HepG2 (cell line): ENCODE results near the gene CXCR2. TPM values are rescaled to one million over a fixed set of nuclear protein-coding genes. Genes with fewer than 3 reads are reported as not detected.

Experiments
- ATAC-seq: fragments of 200-7000 bp; cut with Tn5 transposase; 3 replicates; pipeline ENCODE4 v1.9.1; 2020; ENCODE audit warnings: mild to moderate bottlenecking, moderate library complexity
- BruUV-seq: library from RNA; stranded (reverse); fragments of 400-500 nt; replicated peaks from 2 replicates; lab custom pipeline; 2021; lab: Mats Ljungman, UMichigan
- CTCF ChIA-PET: fragments of 300-600 bp; formaldehyde crosslinking; extraction: SDS; loops from one replicate; lab custom pipeline; 2021; ENCODE audit warnings: low total read pairs, inconsistent platforms, low intra/inter-chr PET ratio; lab: Yijun Ruan, JAX
- POLR2A ChIA-PET: fragments of 350-600 bp; sonication (Branson Sonifier 250); formaldehyde crosslinking; loops from one replicate; lab custom pipeline; 2020; ENCODE audit warnings: antibody characterized with exemption, inconsistent platforms; lab: Yijun Ruan, JAX
- DNase-seq: peaks from one replicate; pipeline ENCODE4 v3.0.0-alpha.2; 2015; ENCODE audit warnings: low spot score
- FAIRE-seq: peaks from 3 replicates; lab custom pipeline; 2011; peaks lifted over from hg19 to GRCh38; lab: Jason Lieb, UNC
- H2AFZ ChIP-seq: one replicate; pipeline ENCODE4 v1.6.1; 2011; ENCODE audit warnings: low read length, inconsistent platforms
- H3K27ac ChIP-seq: fragments of 300-600 bp; 3 replicates; pipeline ENCODE4 v1.8.0; 2011; ENCODE audit warnings: mixed run types, mild to moderate bottlenecking, mixed read lengths, low read length, inconsistent platforms; ENCODE audit not compliant: insufficient read depth; ENCODE audit errors: extremely low read length
- H3K27me3 ChIP-seq, 2 experiments: fragments of 200-600 bp in 1 of 2; 2 replicates in 1 of 2; 3 replicates in 1 of 2; pipeline versions ENCODE4 v1.6.0 to v1.8.0; 2011; ENCODE audit warnings: low read length in 2 of 2, mild to moderate bottlenecking in 2 of 2, moderate library complexity in 2 of 2, inconsistent platforms in 1 of 2; ENCODE audit not compliant: insufficient read depth in 2 of 2, control insufficient read depth in 1 of 2
- H3K36me3 ChIP-seq, 2 experiments: fragments of 200-600 bp in 1 of 2; replicated peaks in 1 of 2; 2 replicates in 1 of 2; 3 replicates in 1 of 2; pipeline versions ENCODE4 v1.5.1 to v1.8.0; 2011; ENCODE audit warnings: low read length in 2 of 2, inconsistent platforms in 1 of 2; ENCODE audit not compliant: insufficient read depth in 2 of 2, control insufficient read depth in 1 of 2
- H3K4me1 ChIP-seq: 2 replicates; pipeline ENCODE4 v1.5.1; 2012; ENCODE audit warnings: low read length, inconsistent platforms; ENCODE audit not compliant: insufficient read depth
- H3K4me2 ChIP-seq: 2 replicates; pipeline ENCODE4 v1.6.0; 2011; ENCODE audit warnings: low read depth, low read length, inconsistent platforms
- H3K4me3 ChIP-seq, 3 experiments: fragments of 200-600 bp in 1 of 3; sonication (generic), shearing (Covaris generic) in 1 of 3; replicated peaks in 1 of 3; 2 replicates each; pipeline ENCODE4 v1.5.1; 2011 to 2016; ENCODE audit warnings: low read length in 3 of 3, inconsistent platforms in 2 of 3, low read depth in 2 of 3, mild to moderate bottlenecking in 2 of 3, control low read depth in 1 of 3, mixed read lengths in 1 of 3; ENCODE audit not compliant: insufficient read depth in 1 of 3
- H3K79me2 ChIP-seq: one replicate; pipeline ENCODE4 v1.6.1; 2011; ENCODE audit warnings: low read length, inconsistent platforms; ENCODE audit not compliant: insufficient read depth
- H3K9ac ChIP-seq: 2 replicates; pipeline ENCODE4 v1.6.0; 2011; ENCODE audit warnings: mild to moderate bottlenecking, low read depth, low read length, inconsistent platforms; ENCODE audit not compliant: insufficient read depth
- H3K9me3 ChIP-seq: 2 replicates; pipeline ENCODE4 v1.5.1; 2012; ENCODE audit warnings: mild to moderate bottlenecking, low read length
- H4K20me1 ChIP-seq: 2 replicates; pipeline ENCODE4 v1.6.0; 2011; ENCODE audit warnings: inconsistent platforms, mild to moderate bottlenecking, low read length, moderate library complexity; ENCODE audit not compliant: insufficient read depth
- DMTF1 ChIP-seq: sonication (generic); formaldehyde crosslinking; IDR thresholded peaks from 2 replicates; pipeline ENCODE4 v1.4.0; 2020; ENCODE audit warnings: mild to moderate bottlenecking, missing genetic modification reagents
- IRF9 ChIP-seq: sonication (generic); formaldehyde crosslinking; IDR thresholded peaks from 2 replicates; pipeline ENCODE4 v1.8.0; 2022; ENCODE audit warnings: missing genetic modification reagents, mild to moderate bottlenecking, borderline replicate concordance
- KLF16 ChIP-seq, 2 experiments: sonication (generic) in 1 of 2; formaldehyde crosslinking in 1 of 2; IDR thresholded peaks; 2 replicates each; pipeline versions ENCODE4 v1.6.1 to v1.8.0; 2016 to 2023; ENCODE audit warnings: missing genetic modification reagents in 2 of 2, missing compliant biosample characterization in 1 of 2
- STAG1 ChIP-seq: sonication (generic); formaldehyde crosslinking; IDR thresholded peaks from 2 replicates; pipeline ENCODE4 v1.4.0; 2020; ENCODE audit warnings: missing genetic modification reagents
- TAF15 ChIP-seq: fragments of 200-400 bp; formaldehyde crosslinking; IDR thresholded peaks from one replicate; pipeline ENCODE4 v1.6.1; 2018; ENCODE audit warnings: mild to moderate bottlenecking, low read depth, low read length; ENCODE audit not compliant: poor library complexity, severe bottlenecking
- ZFP36L1 ChIP-seq: sonication (generic); formaldehyde crosslinking; IDR thresholded peaks from 2 replicates; pipeline ENCODE4 v1.8.0; 2022; ENCODE audit warnings: mild to moderate bottlenecking, missing genetic modification reagents, moderate library complexity
- ZGPAT ChIP-seq: IDR thresholded peaks from 2 replicates; pipeline ENCODE4 v1.6.1; 2016; ENCODE audit warnings: mild to moderate bottlenecking
- ZNF24 ChIP-seq: fragments of 450-650 bp; IDR thresholded peaks from 2 replicates; pipeline ENCODE4 v1.6.1; 2017; ENCODE audit warnings: antibody characterized with exemption, mild to moderate bottlenecking
- ZNF550 ChIP-seq: sonication (generic); formaldehyde crosslinking; IDR thresholded peaks from 2 replicates; pipeline ENCODE4 v1.4.0; 2020; ENCODE audit warnings: mild to moderate bottlenecking, missing genetic modification reagents, borderline replicate concordance
- ZSCAN25 ChIP-seq: sonication (generic); formaldehyde crosslinking; IDR thresholded peaks from 2 replicates; pipeline ENCODE4 v1.8.0; 2022; ENCODE audit warnings: mild to moderate bottlenecking, missing genetic modification reagents
- ZSCAN9 ChIP-seq: IDR thresholded peaks from 2 replicates; pipeline ENCODE4 v1.6.1; 2016; ENCODE audit warnings: borderline replicate concordance
- WGBS: methylation state at CpG from one replicate; pipeline ENCODE4 v1.1.6; 2017; ENCODE audit warnings: low lambda C conversion rate; 5-methylcytosine and 5-hydroxymethylcytosine counted together
- in situ Hi-C: cut with HindIII; loops from 2 replicates; pipeline ENCODE4 v1.10.0; 2017; ENCODE audit warnings: low pct_unique_long_range_greater_than_20kb; ENCODE audit not compliant: extremely low pct_ligation_motif_present
- intact Hi-C: fragments of 100-400 bp; cut with micrococcal nuclease; formaldehyde crosslinking; loops from one replicate; pipeline ENCODE4 v1.10.0; 2022; ENCODE audit not compliant: unreplicated experiment
- polyA plus RNA-seq, 8 experiments: library from polyadenylated mRNA; depleted of rRNA in 3 of 8; stranded (reverse) in 7 of 8; unstranded in 1 of 8; fragments of >200 nt; fragmentation: Illumina TruSeq in 4 of 8; extraction: Trizol in 4 of 8; gene quantifications; 2 replicates each; pipeline versions ENCODE4 v1.2.1 to v1.2.3, GENCODE V29; 2011 to 2016; ENCODE audit warnings: low read depth in 4 of 8, missing spikeins in 1 of 8, mixed read lengths in 1 of 8; ENCODE audit not compliant: insufficient read depth in 1 of 8
- total RNA-seq, 5 experiments: library from RNA; depleted of rRNA; stranded (reverse); fragments of >200 nt; fragmentation: Illumina TruSeq; extraction: Trizol; gene quantifications; 2 replicates each; pipeline ENCODE4 v1.2.3, GENCODE V29; 2016; ENCODE audit warnings: low read depth in 1 of 5
- TF ChIP-seq, protein P1 (sequence below), 2 experiments: fragments of 450-650 bp in 1 of 2; sonication (generic) in 1 of 2; formaldehyde crosslinking; IDR thresholded peaks; 2 replicates each; pipeline versions ENCODE4 v1.5.0 to v1.8.0; 2020 to 2022; ENCODE audit warnings: mild to moderate bottlenecking in 1 of 2, missing genetic modification reagents in 1 of 2

CXCR2 gene
- total and polyA plus RNA-seq, 2 of the 13 experiments (the other 11 are each of a cell fraction or from before 2014, with no cell fraction given): not detected

DNA sequence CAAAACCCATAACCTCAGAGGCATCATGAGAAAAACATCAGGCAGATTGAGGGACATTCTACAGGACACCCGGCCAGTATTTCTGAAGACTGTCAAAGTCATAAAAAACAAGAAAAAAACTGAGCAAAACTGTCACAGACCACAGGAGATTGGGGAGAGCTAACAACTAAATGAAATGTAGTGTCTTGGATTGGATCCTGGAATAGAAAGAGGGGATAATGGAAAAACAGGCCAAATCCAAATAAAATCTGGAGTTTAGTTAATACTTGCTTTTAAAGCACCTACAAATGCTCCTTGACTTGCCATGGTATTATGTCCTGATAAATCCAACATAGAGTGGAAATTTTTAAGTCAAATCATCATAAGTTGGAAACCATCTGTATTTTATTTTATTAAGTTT is 58.5 kb downstream of the CXCR2 start:
- no peak overlapping the region for H3K4me3 ChIP-seq

DNA sequence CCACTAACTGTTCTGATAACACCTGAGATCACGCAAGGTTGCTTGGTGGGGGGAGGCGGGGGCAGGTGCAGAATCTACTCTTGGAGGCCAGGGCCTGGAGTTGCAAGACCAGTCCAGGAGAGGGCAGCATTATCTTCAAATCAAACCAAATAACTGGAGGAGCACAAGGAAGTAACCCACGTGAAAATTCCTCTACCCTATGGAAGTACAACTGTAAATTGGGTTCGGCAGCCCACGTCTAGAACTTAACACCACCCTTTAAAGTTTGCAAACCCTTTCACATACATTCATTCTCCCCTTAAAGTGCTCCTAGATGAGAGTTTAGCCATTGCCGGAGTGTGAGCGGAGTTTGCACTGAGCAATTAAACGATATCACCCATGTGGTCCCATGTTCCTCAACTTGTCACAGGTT is 60.5 kb downstream of the CXCR2 start:
- Histone ChIP-seq H3K9me3 (no peaks in the 10 kb centered on the region), H3K4me1 (peaks cover 15% of the 10 kb centered on the region), H3K36me3 (no peaks in the 10 kb centered on the region), H4K20me1 (no peaks in the 10 kb centered on the region), H3K4me2 (peak overlapping the region; percentile 70), H3K9ac (no peak overlapping the region), H3K27ac (no peak overlapping the region), H3K79me2 (no peaks in the 10 kb centered on the region), H3K4me3 (peak overlapping the region in 1 of 3 experiments; percentile 14; a peak in 1 of 6 replicates), H3K27me3 (peaks cover 0 to 11% of the 10 kb centered on the region in 2 experiments; a peak in 1 of 5 replicates), H2AFZ (peak overlapping the region; percentile 78)
- peak; percentile 94 for ATAC-seq
- FAIRE-seq: peak; percentile 93
- intact Hi-C loops: loop anchor here (5.0 to 10.0 kb wide), 3 partner anchors 71 to 208 kb away; partner anchors contain the start of genes AAMP, CTDSP1 and PNKD
- peak; percentile 76 for DNase-seq
- ChIA-PET POLR2A (no interaction called here), CTCF (interaction anchor here (0.8 to 1.5 kb wide), 4 partner anchors 53 to 462 kb away, joined by 3 to 9 read pairs (median 4); partner anchors contain the start of genes AAMP and PNKD)
- WGBS: 33% methylated on average over 8 of the region's 8 CpGs
- in situ Hi-C loops: no loop called here
- BruUV-seq: no TSS peak
- TF ChIP-seq KLF16 (CRISPR knock-in tag; IDR thresholded peaks at IDR 0.05) (peak in 1 of 2 experiments; percentile 19; a peak in 1 of 4 replicates), ZFP36L1 (CRISPR knock-in tag) (no peak), ZGPAT (no peak), DMTF1 (no peak), ZSCAN25 (CRISPR knock-in tag) (0 out of 2 replicates have a peak, but pooled peaks have one; percentile 17), STAG1 (CRISPR knock-in tag) (peak; percentile 83), ZNF550 (CRISPR knock-in tag) (no peak), IRF9 (CRISPR knock-in tag) (0 out of 2 replicates have a peak, but pooled peaks have one; percentile 35), TAF15 (no peak)

More for the DNA sequence above, 58.5 kb downstream of the CXCR2 start:
- Histone ChIP-seq H3K27ac (no peak overlapping the region), H3K27me3 (peaks cover 0 to 14% of the 10 kb centered on the region in 2 experiments; a peak in 1 of 5 replicates), H4K20me1 (no peaks in the 10 kb centered on the region), H2AFZ (no peak overlapping the region), H3K79me2 (no peaks in the 10 kb centered on the region), H3K36me3 (no peaks in the 10 kb centered on the region), H3K4me2 (no peak overlapping the region), H3K9me3 (no peaks in the 10 kb centered on the region), H3K9ac (no peak overlapping the region), H3K4me1 (peaks cover 25% of the 10 kb centered on the region)
- FAIRE-seq (no peak), DNase-seq (no peak), ATAC-seq (no peak)
- POLR2A ChIA-PET: no interaction called here
- WGBS: 0% methylated on average over 1 of the region's 1 CpG
- CTCF ChIA-PET: no interaction called here
- in situ Hi-C loops (no loop called here), intact Hi-C loops (loop anchor here (10.0 kb wide), 1 partner anchor 210 kb away; the partner anchor contains the start of gene CTDSP1)
- TF ChIP-seq ZSCAN9 (CRISPR knock-in tag) (no peak), ZNF24 (no peak)
- TF ChIP-seq, protein P1, sequence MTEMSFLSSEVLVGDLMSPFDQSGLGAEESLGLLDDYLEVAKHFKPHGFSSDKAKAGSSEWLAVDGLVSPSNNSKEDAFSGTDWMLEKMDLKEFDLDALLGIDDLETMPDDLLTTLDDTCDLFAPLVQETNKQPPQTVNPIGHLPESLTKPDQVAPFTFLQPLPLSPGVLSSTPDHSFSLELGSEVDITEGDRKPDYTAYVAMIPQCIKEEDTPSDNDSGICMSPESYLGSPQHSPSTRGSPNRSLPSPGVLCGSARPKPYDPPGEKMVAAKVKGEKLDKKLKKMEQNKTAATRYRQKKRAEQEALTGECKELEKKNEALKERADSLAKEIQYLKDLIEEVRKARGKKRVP (CRISPR knock-in tag; IDR thresholded peaks at IDR 0.05): no peak
- no TSS peak for BruUV-seq
